Stimulated activated CD8-positive, alpha-beta memory T cell treated with anti-CD3 and anti-CD28 coated beads, Interleukin-4, amount 100 ng/mL, for 48 hours (primary cell): ENCODE results near the gene KCNH8.

Source experiments
- DNase-seq: peaks from one replicate; pipeline ENCODE4 v3.0.0-alpha.2; 2020

KCNH8 gene

DNA sequence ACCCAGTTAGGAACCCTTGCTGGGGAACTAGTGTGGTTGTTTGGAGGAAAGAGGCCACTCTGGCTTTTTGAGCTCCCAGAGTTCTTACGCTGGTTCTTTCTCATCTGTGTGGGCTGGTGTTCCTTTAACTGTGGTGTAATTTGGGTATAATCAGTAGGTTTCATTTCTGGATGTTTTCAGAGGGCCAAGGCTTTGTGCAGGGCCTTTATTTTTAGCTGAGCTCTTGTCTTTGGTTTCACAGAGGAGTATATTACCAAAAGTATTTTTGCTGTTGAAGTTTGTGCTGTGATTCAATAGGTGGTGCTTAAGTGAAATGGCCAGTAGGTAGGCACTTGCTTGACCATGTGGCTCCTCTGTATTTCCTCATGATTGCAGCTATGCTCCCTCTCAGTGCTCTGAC, 357.9 kb downstream of the KCNH8 start:
- no peak for DNase-seq

- no peak for DNase-seq
Observed at GRCh38 chr3:19522305-19522704, 374.0 kb downstream of the KCNH8 start.

DNA sequence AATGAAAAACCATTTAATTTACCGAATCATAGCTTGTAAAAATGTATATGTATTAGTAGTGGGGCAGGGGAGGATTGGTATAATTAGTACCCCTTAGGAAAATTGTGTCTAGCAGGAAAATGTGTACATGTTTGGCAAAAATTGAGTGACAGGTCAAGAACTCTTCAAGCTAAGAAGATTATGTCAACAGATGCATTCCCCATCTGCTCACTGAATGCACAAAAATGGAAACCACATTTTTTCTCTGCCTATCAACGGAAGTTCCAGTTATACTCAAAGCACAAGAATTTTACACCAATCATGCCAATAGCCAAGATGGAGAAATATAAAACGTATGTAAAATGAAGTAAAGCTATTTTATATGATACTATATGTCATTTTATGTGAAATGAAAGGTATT, 377.8 kb downstream of the KCNH8 start:
- no peak for DNase-seq

DNA sequence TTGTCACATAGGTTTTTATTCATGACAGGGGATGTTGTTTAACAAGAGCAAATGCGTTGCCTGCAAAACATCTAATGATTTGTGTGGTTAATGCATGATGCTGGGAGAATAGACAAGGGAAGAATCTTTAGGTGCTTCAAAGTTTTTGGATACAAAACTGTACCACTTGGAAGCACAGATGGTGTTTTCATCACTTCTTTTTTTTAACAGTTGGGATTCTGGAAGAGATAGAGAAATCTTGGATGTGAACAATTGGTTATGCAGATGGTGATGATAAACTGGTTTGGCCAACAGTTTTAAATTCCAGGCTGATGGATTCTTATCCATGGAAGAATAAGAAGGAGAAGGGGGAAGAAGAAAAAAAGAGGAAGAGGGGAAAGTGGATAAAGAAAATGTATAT, 379.4 kb downstream of the KCNH8 start:
- DNase-seq = no peak

- DNase-seq = no peak
Observed at GRCh38 chr3:19531426-19531825, 383.1 kb downstream of the KCNH8 start.

GRCh38 chr3:19539518-19540392, 391.4 kb downstream of the KCNH8 start:
- no peak for DNase-seq

DNA sequence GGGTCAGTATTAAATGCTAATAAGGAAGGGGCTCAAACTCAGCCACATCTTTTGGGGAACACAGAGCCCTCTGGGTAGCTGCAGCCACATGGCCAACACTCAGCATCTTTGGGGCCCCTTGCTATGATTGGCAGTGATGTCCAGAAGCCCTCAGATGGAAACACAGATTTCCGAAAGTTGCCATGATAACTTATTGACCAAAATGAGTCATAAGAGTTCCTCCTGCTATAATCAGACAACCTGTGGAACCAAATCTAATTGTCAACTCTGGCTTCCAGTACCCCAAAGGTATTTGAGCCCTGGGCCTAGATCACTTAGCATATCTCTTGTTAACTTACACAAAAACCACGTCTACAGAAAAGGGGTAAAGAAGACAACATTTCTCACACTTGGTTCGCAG, 392.2 kb downstream of the KCNH8 start:
- DNase-seq = no peak

GRCh38 chr3:19541284-19541683, 393.0 kb downstream of the KCNH8 start:
- DNase-seq = no peak

DNA sequence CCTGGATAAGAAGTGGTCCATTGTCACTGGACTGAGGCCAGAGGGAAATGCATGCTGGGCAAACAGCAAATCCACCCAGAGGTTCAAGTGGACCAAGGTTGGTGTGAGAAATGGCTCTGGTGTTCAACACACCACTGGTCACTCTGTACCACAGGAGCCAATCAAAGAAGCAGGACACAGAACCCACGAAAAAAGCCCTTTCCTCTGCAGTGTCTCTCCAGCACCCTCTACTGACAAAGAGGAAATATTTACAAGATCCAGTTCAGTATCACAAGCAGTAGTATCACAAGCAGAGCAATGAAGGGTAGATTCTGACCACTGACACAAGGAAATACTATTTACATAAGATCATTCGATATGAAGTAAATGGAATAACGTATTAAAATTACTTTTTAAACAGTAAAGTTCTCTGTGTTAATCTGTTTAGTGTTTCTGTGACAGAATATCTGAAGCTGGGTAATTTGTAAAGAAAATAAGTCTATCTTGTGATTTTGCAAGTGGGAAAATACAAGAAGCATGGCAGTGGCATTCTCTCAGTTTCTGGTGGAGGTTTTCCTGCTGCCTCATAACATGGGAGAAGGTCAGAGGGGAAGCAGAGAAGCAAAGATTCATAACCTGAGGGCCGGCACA, 395.0 kb downstream of the KCNH8 start:
- DNase-seq = no peak

GRCh38 chr3:19547665-19548464, 399.6 kb downstream of the KCNH8 start:
- no peak for DNase-seq

GRCh38 chr3:19559724-19560442, 411.6 kb downstream of the KCNH8 start:
- DNase-seq = no peak

- no peak for DNase-seq
Observed at GRCh38 chr3:19573644-19574043, 425.3 kb downstream of the KCNH8 start.

- no peak for DNase-seq
Observed at GRCh38 chr3:19574268-19574667, 426.0 kb downstream of the KCNH8 start.

- no peak for DNase-seq
Observed at GRCh38 chr3:19576343-19576742, 428.0 kb downstream of the KCNH8 start.
